Stimulated activated naive CD4-positive, alpha-beta T cell (primary cell): ENCODE measurements around the gene PASD1.
"Not testable (repeated sequence)": the region's sequence is repeated elsewhere in the genome, so short reads cannot be mapped to it uniquely, and the experiment has no call there.

ENCODE experiments used
- DNase-seq, 6 experiments: peaks; one replicate each; lab custom pipeline; 2025; lab: John Stamatoyannopoulos, UW

The PASD1 gene

DNA sequence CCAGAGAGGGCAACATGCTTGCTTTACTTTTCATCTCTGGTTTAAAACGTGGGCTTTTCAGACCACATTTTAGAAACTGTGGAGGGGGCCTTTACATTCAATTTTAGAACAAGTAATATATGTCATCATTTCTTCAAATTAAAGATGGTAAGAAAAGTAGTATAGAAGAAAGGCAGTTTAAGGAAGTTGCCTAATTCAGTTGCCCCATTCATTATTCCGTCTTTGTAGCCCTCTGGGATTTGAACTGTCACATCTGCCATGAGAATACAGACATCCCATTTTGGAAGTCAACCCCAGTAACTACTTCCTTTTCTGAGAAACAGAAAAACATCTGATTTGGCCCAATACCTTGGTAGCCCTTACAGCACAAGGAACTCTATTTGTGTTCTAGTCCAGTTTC lies 61.2 kb downstream of the PASD1 start:
- no peak for DNase-seq

DNA sequence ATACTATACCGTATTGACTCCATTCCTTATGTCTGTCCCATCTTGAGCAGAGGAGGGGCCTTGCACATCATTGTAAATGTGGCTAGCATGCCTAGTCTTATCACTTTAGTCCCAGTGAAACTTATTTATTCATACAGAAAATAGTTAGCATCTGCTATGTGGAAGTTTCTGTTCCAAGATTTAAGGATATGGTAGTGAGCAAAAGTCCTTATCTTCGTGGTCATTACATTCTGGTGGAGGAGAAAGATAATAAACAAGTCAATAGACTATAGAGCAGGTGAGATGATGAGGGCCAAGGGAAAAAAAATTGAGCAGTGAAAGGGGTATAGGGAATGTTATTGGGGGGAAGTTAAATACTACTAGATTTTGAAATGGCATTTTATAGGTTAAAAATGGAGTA lies 68.3 kb downstream of the PASD1 start:
- no peak for DNase-seq

DNA sequence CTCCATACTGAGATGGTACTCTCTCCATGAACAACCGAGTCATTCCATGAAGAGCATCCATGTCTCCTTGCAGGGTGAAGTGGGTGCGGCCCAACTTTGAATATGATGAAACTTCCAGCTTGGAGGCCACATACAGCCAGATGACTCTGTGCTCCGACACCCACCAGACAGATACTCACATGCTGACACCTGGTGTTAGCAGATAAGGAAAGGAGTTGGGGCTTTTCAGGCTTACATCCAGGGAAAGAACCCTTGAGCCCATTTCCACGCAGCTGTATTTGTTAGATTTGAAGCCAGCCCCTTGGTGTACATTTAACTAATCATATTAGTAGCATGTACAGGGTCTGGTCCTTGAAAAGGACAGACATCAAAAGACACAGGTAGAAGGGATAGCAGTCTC lies 69.7 kb downstream of the PASD1 start:
- DNase-seq, result no peak

DNA sequence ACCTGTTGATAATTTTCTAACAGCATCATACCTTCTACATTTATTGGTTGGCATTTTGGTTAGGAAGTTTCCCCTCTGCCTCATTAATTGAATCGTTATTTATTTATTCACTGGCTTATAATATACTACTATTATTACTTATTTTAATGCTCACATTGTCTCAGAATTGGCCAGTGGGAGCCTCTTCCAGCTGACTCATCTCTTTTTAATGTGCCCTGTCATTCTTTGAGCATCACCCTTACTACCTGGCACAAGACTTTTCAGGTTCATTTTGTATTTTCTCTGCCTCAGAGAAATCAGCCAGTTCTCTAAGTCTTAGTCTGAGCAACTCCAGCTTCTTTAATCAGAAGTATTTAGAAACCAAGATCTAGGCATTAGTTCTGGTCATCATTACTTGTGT lies 71.5 kb downstream of the PASD1 start:
- DNase-seq, result no peak

DNA sequence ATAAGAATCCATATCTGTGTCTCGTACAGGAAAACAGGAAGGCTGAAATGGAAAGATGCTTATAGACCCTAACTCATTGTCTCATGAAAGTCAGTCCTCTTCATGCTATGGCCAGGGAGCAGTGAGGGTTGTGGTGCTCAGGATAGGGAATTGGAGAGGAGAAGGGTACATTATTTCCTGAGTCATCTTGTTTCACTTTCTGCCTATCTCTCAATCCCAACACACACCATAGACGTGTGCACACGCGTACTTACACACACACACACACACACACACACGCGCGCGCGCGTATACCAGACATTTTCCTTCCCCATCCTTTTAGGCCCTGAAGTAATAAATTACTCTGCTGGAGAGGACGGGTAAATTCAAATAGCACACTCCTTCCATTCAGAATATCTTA lies 78.1 kb downstream of the PASD1 start:
- DNase-seq, result no peak

DNA sequence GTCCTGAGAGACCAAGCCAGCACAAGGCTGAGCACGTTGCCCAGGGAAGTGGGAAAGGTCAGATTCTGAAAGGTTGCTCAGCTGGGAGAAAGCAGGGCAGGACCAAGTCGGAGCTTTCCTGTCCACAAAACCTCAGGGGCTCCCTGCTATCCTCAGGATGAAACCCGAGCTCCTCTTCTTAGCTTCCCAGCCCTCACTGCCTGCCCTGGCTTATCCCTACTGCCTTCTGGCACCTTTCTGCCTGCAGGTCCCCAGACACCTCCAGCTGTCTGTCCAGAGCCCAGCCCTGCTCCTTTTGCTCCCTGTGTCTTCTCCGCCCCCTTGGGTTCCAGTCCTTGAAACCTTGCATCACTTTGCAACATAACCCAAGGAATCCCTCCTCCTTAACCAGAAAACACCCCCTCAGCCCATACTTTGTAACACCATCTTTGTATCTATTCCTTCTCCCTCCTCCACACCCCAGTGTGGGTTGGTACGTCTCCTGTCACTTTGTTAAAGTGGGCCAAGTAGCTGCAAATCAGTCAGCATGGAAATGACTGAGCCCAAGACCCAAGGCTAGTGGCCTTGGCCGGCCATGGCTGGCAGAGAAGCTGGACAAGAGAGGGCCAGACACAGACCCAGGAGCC lies 111.8 kb downstream of the PASD1 start:
- no peak for DNase-seq

DNA sequence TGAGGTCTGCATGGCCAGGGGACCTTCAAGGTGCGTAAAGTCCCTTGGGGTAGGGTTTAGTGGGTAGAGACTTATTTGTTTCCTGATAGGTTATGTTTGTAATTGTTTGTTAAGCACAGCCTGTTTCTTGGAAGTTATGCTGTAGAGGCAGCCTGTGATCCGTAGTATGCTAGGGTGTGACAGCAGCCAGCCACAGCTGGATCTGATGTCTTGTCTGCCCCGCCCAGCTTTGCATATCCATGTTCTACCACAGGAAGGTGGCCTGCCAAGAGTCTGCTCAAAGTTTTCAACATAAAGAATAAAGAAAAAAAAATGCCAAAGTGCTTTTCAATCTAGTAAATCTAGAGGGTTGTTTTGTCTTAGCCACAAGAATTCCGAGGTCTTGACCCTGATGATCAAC lies 112.7 kb downstream of the PASD1 start:
- DNase-seq, result no peak

DNA sequence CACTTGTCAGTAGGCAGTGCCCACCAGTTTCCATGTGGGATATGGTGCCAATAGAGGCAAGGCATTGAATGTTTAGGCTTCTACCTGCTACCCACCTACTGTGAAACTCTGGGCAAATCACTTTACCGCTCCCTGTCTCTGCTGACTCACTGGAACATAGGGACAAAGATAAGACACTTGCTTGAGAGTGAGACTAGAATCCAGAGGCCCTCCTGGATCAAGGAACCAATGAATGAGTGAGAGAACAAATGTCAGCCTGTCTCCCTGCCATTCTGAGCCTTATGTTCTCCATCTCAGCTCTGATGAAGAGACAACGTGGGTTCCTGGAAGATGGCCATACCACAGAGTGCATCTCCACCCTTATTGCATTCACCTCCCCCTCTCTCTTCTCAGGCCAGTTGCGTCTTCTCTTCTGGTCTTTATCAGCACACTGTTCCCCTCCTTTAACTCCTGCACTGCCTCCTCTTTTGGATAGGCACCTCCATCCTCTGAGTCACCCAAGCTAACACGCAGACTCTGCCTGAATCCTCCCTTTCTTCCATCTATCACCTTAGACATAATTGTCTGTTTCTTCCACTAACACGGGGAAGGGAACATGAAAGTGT lies 116.4 kb downstream of the PASD1 start:
- no peak for DNase-seq

DNA sequence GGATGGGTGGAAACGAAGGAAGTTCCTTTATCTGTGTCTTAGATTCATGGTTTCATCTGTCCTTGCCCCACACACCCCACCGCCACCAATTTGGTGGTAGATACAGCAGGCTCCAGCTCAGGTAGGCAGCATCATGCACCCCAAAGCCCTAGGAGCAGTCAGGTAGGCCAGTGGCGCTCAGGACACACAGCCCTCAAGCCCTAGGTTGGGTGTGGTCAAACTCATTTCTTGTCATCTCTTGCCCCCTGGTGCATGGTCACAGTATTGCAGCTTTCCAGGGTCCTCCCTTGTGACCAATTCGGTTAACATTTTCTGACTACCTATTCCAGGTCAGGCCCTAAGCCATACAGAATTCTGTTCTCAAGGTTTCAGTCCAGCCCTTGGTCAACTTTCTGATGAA lies 117.3 kb downstream of the PASD1 start:
- DNase-seq, result peak in 5 of 6 experiments; percentile 8 to 42 (median 32)

DNA sequence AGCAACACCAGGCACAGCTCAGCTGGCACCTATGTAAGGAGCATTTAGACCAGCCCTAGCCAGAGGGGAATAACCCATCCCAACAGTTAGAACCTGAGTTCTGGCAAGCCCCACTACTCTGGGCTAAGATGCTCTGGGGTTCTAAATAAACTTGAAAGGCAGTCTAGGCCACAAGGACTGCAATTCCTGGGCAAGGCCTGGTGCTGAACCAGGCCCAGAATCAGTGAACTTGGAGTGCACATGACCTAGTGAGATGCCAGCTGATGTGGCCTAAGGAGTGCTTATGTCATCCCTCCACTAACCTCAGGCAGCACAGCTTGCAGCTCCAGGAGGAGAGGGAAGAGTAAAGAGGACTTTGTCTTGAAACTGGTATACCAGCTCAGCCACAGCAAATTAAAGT lies 124.2 kb downstream of the PASD1 start:
- no peak for DNase-seq

DNA sequence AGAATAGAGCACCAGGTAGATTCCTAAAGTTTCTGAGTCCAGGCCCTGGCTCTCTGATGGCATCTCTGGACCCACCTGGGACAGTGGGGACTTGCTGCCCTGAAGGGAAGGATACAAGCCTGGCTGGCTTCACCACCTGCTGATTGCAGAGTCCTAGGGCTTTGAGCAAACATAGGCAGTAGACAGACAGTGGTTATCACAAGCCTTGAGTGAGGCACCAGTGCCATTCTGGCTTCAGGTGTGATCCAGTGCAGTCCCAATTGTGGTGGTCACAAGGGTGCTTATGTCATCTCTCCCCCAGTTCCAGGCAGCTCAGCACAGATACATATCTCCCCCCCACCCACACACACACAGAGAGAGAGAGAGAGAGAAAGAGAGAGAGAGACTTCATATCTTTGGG lies 125.2 kb downstream of the PASD1 start:
- DNase-seq, result no peak

DNA sequence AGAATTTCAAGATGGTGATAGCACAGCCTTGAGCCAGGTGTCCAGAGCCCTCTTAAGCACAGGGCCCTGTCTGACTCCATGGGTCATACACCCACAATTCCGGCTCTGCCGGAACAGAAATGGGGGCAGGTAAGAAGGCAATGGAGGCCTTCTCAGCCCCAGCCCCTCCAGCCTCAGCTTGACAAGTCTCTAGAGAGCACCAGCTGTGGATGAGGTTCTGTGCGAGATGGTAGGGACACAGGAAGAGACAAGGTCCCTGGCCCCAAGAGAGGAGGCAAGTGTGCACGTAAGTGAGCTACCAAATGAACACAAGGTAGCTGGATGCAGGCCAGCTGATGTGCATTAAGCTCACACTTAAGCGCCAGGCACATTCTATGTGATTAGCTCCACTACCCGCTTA lies 129.3 kb downstream of the PASD1 start:
- no peak for DNase-seq

DNA sequence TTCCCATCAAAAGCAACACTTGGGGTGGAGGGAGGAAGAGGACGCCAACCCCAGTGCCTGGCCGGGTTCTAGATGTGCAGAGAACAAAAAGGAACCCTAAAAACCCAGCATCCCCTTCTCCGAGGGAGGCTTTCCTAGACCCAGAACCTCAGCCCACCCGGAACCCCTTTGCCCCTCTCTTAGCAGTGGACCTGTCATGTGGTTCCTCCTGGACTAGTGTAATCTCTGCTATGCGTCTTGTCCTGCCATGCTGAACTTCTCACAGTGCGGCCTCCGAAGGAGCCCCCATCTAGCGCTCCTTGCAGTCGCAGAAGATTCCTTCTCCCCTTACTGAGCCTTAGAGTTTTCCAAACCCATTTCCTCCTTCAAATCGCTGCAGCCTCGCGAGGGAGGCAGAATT lies 130.6 kb downstream of the PASD1 start:
- DNase-seq, result no peak

DNA sequence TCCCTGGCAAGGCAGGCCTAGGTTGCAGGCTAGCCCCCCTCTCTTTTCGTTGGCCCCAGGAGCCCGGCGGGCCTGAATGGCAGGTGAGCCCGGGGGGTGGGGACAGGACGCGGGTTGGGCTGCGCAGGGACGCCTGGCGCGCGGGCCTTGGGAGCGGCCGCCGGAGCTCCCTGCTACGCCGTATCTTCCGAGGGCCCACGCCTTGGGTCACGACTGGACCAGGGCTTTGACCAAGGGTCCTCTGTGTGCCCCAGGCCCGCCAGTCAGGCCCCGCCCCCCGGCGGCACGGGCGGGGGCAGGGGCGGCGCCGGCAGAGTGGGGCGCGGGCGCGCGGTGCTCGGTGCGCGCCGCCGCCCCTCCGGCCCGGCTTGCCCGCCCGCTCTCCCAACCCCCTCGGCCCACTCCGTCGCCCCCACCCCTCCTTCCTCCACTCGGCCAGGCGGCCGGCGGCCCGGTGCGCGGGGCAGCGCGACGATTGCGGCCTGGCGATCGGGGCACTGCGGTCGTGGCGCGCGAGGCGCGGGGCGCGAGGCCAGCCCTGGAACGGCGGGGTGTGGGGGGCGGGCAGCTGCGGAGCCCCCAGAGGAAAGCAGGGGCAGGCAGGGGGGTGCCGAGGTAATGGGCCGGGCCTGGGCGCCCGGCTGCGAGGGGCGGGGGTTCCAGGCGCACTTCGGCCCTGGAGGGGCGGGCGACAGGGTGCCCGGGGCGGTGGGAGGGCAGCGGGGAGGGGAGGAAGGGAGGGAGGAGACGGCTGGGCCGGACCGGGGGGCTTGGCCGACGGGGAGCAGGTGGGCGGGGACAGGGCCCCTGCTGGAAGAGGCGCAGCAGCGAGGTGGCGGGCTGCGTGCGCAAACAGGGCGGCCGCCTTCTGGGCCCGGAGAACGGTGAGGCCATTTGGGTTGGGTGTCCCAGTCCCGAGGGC lies 131.4 kb downstream of the PASD1 start, which contains the start of gene PRRG3:
TSS of gene PRRG3 (plus strand) at position 798 of the 922 bp plus-strand sequence. CDS start 3,357 bp downstream, outside the sequence.
- no peak for DNase-seq

DNA sequence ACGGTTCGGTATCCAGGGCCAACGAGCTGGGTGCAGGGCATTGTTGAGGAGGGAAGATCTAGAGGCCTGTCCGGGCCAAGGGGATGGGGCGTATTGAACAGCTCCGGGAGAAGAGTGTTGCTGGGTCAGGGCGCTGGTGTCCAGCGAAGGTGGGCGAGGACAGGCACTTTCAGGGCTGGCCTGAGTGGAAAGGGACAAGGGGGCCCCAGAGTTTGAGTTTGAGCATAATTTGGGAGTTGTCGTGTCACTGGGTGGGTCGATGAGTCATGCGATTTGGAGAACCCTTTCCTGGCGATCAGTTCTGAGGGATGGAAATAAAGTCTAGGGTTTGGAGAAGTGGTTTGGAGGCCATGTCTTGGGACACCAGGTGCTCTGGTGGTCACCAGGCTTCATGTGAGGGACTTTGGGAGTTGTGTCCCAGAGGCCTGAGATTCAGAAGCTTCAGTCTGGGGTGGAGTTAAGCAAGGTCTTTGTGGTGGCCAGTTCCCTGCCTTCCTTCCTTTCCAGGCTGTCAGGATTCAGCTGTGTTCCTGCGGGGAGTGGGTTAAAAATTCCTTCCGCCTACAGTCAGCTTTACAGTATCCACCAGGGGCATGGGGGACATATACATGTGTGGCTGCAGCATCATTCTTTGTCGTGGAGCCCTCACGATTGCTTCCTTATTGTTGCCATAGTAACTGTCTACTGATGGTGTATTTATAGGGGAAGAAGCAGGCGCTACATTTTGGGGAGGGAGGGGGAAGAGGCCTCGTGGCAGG lies 132.3 kb downstream of the PASD1 start:
- no peak for DNase-seq

DNA sequence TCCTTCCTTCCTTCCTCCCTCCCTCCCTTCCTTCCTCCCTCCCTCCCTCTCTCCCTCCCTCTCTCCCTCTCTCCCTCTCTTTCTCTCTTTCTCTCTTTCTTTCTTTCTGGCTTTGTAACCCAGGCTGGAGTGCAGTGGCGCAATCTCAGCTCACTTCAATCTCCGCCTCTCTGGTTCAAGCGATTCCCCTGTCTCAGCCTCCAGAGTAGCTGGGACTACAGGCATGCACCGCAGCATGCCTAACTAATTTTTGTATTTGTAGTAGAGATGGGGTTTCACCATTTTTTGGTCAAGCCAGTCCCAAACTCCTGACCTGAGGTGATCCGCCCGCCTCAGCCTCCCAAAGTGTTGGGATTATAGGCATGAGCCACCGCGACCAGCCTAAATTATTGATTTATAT lies 133.6 kb downstream of the PASD1 start:
- not testable (repeated sequence) for DNase-seq

DNA sequence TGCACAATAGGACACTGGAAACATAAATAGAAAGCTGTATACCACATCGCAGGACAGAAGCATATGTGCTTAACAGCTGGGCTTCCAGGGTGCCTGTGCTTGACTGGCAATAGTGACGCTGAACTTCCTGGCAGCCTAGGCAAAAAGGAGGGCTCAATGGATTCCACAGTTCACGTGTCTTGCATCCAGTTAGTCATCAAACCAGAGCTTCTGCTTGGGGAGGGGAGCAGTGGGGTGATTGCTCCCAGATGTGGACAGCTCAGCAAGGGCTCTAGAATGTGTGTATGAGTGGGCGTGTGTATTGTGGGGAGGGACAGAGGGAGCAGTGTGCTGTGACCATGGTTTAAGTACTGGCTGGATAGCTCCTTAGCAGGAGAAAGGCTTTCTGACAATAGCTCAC lies 134.0 kb downstream of the PASD1 start:
- no peak for DNase-seq

DNA sequence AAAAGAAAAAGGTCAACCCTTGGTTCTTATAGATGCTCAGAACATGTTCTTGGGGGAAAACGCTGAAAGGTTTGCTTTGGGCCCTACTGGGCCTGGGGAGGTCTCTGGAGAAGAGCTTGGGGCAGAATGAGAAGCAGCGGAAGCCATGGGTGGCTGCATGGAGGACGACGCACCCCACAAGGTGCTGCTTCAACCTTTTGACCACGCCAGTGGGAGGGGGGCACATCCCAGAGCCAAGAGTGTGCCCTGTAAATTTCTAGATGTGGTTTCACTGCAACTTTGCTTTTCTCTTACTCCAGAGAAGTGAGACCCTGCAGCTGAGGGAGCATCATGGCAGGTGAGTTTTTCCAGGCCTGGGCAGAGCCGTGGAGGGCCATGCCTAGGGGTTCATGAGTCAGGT lies 135.0 kb downstream of the PASD1 start:
- DNase-seq, result no peak

DNA sequence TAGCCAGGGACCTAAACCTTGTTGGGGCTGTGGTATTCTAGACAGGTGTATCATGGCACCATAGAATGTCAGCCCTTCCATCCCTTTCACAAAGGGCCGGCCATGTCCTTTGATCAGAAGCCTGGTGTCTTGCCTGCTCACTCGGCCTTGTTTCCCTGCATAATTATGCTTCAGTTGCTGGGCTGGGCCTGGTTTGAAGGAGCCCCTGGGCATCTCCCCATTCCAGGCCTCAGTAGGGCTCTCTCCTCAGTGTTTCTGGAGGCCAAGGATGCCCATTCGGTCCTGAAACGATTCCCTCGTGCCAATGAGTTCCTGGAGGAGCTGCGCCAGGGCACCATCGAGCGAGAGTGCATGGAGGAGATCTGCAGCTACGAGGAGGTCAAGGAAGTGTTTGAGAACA lies 136.3 kb downstream of the PASD1 start:
- DNase-seq, result no peak

DNA sequence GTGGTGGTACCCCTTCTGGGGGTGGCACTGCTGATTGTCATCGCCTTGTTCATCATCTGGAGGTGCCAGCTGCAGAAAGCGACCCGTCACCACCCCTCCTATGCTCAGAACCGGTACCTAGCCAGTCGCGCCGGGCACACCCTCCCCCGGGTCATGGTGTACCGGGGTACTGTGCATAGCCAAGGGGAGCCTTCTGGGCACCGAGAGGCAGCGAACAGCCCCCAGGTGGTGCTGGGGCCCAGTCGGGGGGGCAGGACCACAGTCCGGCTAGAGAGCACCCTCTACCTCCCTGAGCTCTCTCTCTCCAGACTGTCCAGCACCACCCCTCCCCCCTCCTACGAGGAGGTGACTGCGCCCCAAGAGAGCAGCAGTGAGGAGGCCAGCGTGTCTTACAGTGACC lies 137.1 kb downstream of the PASD1 start:
- DNase-seq, result no peak

DNA sequence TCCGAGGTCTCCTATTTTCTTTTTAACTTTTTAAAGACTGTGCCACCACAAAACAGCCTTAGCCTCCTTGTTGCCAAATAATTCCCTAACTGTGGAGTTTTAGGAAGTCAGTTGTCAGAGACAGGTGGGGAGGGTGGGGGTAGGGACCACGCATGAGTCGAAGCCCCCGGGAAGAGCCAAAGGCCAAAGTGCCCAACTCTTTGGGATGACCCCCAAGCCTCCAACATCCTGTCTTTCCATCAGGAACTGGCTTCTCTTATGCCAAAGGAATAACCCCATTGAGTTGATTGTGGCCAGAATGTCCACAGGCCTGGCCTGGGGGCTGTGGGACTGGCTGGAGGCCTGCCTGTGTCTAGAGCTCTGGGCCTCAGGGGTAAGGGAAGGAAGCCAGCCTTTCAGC lies 137.6 kb downstream of the PASD1 start:
- no peak for DNase-seq

DNA sequence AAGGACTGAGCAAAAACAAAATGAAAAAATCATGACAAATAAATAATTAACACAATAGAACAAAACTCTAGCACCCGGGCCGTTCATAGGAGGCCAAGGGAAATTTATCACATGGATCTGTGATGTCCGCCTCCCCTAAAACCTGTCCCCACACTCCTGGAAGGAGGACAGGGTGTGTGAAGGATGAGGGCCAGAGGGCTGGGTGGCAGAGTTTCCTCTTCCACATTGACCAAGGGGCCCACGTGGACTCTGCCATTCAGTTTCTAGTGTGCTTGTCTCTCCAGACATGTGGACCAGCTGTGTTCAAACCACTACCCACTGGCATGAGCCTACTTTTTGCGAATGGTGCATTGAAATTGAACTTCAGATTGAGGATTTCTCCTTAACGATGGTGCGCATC lies 138.1 kb downstream of the PASD1 start:
- DNase-seq, result no peak
